Measurements from ENCODE around the gene CSNK1A1.
A peak's percentile ranks its signal among the peaks of the same experiment; 100 is the strongest.

CSNK1A1 gene

DNA sequence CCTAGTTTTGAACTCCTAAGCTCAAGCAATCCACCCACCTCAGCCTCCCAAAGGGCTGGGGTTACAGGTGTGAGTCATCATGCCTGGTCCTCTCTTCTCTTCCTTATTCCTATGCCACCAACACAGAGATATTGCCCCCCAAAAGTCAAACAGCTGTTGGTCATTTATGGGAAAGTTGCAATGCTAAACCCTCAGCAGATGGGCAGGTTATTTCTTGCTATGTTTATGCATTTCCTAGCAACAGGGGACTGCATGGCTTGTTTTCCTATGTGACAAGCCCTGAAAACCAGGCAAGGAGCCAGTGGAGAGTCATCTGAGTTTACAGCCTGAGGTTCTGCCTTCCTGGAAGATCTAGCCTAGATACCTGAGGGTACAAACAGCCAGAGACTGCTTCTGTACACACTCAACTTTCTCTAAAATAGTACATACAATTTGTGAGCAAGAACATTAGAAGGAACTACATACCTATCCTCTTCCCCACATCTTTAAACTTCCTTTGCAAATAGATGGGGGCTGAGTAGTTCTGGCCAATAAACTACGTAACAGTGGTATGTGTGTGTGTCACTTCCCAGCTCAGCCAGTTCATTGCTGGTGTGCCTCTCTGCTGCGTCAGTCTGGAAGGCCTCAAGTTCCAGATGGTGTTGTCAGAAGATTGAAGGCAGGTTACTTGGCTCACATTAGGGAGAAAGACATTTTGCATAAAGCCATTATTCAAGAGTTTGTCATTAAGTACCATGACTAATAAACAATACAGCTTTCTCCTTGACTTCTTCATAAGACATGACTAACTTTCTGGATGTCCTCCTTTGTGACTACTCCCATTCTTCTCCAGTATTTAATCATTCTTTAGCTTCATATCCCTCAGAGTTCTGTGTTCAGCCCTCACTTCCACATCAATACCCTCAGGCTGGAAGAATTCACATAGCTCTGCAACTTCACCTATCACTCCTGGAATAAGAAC, 65.3 kb downstream of the CSNK1A1 start:
- no peak overlapping the region for H3K4me3 ChIP-seq (ENCODE audit: low read length)
- TF ChIP-seq, protein P1, sequence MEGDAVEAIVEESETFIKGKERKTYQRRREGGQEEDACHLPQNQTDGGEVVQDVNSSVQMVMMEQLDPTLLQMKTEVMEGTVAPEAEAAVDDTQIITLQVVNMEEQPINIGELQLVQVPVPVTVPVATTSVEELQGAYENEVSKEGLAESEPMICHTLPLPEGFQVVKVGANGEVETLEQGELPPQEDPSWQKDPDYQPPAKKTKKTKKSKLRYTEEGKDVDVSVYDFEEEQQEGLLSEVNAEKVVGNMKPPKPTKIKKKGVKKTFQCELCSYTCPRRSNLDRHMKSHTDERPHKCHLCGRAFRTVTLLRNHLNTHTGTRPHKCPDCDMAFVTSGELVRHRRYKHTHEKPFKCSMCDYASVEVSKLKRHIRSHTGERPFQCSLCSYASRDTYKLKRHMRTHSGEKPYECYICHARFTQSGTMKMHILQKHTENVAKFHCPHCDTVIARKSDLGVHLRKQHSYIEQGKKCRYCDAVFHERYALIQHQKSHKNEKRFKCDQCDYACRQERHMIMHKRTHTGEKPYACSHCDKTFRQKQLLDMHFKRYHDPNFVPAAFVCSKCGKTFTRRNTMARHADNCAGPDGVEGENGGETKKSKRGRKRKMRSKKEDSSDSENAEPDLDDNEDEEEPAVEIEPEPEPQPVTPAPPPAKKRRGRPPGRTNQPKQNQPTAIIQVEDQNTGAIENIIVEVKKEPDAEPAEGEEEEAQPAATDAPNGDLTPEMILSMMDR (IDR thresholded peaks at IDR 0.05; ENCODE audit: insufficient read depth, low read depth, low read length, missing control alignments) = no peak
- peak; percentile 99 for DNase-seq (ENCODE audit: low read depth)

GRCh38 chr5:149481485-149481884, 69.8 kb downstream of the CSNK1A1 start:
- no peak overlapping the region for H3K4me3 ChIP-seq (ENCODE audit: low read length)
- DNase-seq (ENCODE audit: low read depth) = no peak
- TF ChIP-seq, protein P1 (IDR thresholded peaks at IDR 0.05; ENCODE audit: insufficient read depth, low read depth, low read length, missing control alignments) = no peak

DNA sequence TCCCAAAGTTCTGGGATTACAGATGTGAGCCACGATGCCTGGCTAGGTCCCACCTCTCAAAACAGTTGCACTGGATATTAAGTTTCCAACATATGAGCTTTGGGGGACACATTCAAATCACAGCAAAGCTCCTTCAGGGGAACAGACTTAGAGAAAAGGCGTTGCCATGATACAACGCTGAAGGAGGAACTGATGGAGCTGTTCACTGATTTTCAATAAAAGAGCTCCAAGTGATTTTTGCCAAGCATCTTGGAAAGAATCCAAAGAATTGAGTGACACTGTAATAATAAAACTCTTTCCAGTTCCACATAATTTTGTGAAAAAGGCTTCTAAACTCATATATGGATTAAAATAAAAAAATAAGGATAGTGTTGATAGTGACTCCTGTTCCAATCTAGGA, 72.5 kb downstream of the CSNK1A1 start:
- H3K4me3 ChIP-seq (ENCODE audit: low read length) = no peak overlapping the region
- TF ChIP-seq, protein P1 (IDR thresholded peaks at IDR 0.05; ENCODE audit: insufficient read depth, low read depth, low read length, missing control alignments) = no peak
- DNase-seq (ENCODE audit: low read depth) = no peak

DNA sequence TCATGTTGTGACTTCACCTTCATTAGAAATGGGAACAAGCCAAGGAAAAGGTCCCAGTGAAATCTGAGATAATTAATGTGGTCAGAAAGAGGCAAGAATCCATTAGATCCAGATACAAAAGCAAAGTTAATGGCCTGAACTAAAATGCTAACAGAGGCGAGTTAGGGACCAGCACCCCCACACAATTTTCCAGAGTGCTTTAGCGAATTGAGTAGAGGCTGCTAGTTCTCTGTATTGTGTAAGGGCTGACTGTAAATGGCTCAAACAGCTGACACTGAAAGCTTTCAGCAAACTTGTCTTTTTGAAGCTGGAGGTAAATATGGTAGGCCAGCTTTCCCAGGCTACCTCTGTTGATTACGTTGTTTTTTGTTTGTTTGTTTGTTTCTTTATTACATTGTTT, 75.5 kb downstream of the CSNK1A1 start:
- TF ChIP-seq, protein P1 (IDR thresholded peaks at IDR 0.05; ENCODE audit: insufficient read depth, low read depth, low read length, missing control alignments) = no peak
- DNase-seq (ENCODE audit: low read depth) = no peak
- H3K4me3 ChIP-seq (ENCODE audit: low read length) = no peak overlapping the region

DNA sequence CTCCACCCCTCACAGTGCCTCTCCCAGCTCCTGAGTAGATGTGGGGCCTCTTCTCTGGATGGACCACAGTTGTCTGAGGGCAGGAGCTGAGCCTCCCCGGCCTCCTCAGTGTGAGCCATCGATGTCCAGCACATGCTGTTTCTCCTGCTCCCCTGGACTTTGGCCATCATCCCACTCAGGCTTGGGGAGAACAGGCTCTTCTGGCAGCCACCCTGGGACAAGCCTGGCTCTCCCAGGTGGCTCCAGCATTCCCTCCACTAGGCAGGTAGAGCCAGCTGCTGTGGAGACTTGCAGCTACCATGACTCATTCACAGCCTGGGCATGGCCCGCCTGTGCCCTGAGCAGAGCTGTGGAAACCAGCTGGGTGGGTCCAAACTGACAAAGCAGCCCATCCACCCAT, 77.0 kb downstream of the CSNK1A1 start:
- TF ChIP-seq, protein P1 (IDR thresholded peaks at IDR 0.05; ENCODE audit: insufficient read depth, low read depth, low read length, missing control alignments) = peak; percentile 62
- no peak overlapping the region for H3K4me3 ChIP-seq (ENCODE audit: low read length)
- DNase-seq (ENCODE audit: low read depth) = peak; percentile 96

GRCh38 chr5:149473441-149473840, 77.8 kb downstream of the CSNK1A1 start:
- no peak for DNase-seq (ENCODE audit: low read depth)
- no peak overlapping the region for H3K4me3 ChIP-seq (ENCODE audit: low read length)
- TF ChIP-seq, protein P1 (IDR thresholded peaks at IDR 0.05; ENCODE audit: insufficient read depth, low read depth, low read length, missing control alignments) = no peak

All from epithelial cell of esophagus (primary cell).